ENCODE results near the gene AQP11.

The AQP11 gene

DNA sequence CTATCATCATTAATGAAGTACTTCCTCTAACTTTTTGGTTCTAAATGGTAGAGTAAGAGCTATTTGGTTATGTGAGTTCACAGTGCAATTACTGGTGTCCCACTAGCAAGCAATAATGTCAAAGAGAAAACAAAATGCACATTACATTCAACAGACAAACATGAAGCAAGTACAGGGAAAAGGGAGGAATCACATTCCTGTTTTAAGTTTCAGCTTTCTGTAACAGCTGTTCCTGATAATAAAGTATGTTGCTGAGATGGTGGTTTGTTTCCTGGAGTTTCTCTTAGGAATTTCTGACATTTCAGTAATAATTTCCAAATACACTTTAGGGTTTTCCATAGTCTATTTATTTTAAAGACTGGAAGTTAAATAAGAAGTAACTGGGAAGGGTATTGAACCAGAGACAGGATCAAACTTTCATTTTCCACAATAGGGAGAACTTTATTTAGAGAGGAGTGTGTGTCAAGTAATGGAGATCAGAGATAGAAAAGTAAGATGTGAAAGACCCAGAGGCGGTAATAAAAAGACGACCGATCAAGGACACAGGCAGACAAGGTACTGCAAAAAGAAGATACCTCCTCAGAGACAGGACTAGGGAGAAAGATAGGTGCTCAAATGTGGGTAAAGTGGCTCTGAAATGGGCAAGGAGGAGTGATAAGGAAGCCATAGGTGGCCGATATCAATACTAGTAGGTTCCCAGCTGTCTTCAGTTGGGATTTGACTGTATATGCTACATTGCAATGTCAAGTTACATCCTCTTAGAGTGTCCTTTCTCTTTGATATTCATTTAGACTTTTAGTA, 68.7 kb downstream of the AQP11 start:
- DNase-seq, result no peak
